Anterior cingulate cortex (tissue), 58 donors: ENCODE results near the gene TNS3.
A peak's percentile ranks its signal among the peaks of the same experiment; 100 is the strongest.
"Not testable (repeated sequence)": the region's sequence is repeated elsewhere in the genome, so short reads cannot be mapped to it uniquely, and the experiment has no call there.

Experiments
- DNase-seq, 58 donors: peaks; one replicate each; lab custom pipeline; 2025; lab: John Stamatoyannopoulos, UW

Gene TNS3

DNA sequence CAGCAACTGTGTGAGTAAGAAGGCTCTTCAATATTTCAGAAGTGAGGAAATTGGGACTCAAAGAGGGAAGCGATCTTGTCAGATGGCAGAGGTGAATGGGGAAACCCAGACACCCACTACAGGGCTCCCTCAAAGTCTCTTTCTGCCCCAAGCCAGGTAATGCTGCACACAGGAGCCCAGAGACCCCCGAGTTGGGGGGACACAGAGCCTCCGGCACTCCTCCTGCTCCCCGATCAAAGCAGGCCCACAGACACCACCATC lies 139.4 kb downstream of the TNS3 start:
- DNase-seq, result no peak

DNA sequence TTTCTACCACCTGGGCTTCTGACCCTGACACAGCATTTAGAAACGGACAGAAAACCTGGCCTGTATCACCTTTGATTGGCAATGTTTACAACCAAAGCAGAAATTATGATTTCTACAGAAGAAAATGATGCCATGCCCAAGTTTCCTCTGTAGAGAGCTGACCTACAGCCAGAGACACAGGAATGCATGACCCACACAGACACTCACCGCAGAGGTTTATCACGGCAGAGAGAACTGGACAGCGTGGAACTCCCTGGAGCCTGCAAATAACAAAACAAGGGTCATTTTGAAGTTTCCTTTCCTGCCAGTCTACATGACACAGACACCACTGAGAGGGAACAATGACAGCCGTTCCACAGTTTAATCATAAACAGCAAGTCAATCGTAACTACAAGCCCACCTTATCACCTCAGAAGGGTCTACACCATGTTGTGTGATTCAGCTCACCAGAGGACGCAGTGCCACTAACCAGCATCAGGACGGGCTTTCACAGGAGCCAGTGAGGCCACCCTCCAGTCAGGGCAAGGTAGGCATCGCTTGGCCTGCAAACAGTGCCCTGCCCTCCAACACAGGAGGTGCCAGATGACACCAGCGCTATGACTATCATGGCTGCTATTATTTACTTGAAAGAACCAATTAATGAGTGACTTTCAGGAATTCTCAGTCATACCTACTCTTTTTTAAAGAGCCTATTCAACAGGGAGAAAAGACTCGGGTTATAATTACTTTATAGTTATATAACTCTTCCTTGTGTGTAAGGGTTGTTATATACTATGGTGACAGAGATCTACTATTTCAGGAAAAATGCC lies 139.9 kb downstream of the TNS3 start:
- no peak for DNase-seq

- DNase-seq, result not testable (repeated sequence)
Measured at GRCh38 chr7:47441048-47441447, 140.9 kb downstream of the TNS3 start.

DNA sequence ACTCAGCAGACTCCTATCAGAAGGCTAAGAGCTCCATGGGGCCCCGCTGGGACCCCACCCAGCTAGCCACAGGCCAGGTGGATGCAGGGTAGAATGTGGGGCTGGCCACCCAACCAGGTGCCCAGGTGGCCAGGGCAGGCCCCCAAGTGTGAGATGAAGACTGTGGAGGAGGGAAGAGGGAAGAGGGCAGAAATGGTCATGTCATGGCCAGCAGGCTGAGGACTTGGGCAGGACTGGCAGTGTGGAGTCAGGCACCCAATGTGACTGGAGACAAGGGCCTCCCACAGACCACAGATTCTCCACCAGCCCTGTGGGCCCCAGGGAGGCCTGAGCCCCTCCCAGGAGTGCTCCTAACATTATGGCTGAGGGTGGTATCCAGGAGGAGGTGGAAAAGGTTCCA lies 141.6 kb downstream of the TNS3 start:
- no peak for DNase-seq

- no peak for DNase-seq
Measured at GRCh38 chr7:47439181-47439667, 142.7 kb downstream of the TNS3 start.

DNA sequence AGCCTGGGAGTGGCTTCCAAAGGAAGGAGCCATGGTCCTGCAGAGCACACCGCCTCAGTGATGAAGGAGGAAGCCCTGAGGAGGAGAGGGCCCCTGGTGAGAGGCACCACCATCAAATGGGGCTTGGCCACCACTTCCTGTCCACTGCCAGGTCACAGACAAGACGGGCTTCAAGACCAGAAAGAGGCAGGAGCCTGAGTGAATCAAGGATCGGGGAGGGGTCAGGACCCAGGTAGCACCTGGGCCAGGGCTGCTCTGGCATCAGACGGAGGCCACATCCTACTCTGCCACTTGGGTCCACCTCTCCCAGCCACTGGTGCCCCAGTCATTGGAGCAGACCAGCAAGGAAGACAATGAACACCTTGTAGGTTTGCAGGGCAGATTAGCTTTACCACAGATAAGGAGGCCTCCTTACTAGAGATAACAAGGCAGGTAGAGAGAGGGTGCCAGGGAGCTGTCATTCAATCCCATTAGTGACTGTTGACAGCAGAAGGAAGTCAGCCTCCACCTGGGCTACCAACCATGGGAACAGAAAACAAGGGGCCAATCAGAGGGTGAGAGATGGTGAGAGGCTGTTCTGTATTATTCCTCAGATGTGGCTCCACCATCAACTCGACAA lies 143.4 kb downstream of the TNS3 start:
- no peak for DNase-seq

DNA sequence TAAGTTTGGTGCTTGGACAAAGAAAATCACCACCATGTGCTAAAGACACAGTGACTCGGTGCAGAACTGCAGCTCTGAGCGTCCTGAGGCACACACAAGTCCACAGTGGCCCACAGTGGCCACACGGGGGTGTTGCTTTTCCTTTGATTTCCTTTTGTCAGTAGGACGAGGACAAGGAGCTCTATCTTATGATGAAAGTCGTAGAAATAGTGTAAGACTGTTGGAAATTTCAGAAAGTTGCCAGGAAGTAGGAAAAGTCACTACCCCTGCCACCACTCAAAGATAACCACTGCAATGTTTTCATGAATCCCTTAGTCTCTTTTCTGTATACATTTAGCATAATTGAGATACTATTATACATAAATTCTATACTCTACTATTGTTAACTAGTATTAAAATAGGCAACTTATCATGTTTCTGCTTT lies 146.0 kb downstream of the TNS3 start:
- peak in 45 of 58 donors; percentile 3 to 80 (median 33) for DNase-seq

GRCh38 chr7:47433564-47433895 lies 148.4 kb downstream of the TNS3 start:
- no peak for DNase-seq

DNA sequence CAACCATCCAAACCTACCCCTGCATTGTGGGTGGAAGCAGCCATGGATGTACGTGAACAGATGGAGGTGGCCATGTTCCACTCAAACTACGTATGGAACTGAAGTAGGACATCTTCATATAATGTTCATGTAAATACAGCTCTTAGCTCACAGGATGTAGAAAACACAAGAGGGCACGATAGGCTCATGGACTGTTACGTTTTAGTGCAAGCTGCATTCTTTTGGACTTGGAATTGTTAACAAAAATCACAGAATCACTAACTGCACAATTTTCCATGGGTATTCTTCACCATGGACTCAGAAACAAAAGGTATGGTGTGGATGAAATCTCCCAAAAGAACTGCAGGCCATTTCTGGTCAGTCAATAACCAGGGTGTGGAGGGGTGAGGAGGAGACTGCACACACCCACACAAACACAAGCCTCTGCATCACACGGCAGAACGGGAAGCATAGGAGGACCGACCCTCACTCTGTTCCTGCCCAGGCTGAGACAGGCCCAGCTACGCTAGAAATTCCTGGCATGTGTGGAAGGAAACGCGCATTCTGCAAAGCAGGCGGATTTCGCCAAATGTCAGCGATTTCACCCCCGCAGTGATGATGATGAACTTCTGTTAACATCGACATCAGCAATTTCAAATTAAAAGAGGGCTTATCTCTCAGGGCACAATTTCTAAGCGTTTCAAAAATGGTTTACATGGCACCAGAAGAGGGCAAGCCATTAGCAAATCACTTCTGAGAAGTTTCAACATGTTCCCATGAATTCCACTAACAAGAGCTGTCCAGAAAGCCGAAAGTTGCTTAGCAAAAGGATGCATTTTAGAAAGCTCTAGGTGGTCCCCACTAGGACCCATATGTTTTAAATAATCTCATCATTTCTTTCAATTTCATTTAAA lies 149.0 kb downstream of the TNS3 start:
- DNase-seq, result no peak

- no peak for DNase-seq
Measured at GRCh38 chr7:47430422-47430821, 151.5 kb downstream of the TNS3 start.

DNA sequence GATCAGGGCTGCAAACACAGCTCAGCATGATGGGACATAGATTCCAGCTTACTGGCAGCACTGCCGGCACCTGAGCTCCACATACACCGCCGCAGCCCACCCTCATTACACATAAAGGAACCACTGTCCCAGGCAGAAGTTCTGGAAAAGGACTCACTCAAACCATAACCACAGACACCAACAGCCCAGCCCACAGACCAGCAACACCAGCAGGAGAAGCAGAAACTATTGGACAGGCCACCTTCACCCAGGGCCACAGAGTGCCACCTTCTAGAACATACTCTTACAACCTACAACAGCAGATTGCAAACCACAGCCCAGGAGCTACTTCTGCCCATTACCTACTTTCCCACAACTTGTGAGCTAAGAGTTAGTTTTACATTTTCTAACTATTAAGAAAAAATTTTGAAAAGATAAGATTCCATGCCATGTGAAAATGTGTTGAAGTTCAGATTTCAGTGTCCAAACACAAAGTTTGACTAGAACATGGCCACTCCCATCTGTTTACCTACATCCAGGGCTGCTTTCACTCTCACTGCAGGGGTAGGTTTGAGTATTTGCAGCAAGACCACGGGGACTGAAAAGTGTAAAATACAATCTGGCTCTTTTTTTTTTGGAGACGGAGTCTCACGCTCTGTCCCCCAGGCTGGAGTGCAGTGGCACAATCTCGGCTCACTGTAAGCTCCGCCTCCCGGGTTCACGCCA lies 153.0 kb downstream of the TNS3 start:
- DNase-seq, result no peak

- DNase-seq, result peak in 14 of 58 donors; percentile 10 to 34 (median 24)
Measured at GRCh38 chr7:47428052-47428767, 153.7 kb downstream of the TNS3 start.

- DNase-seq, result peak in 2 of 58 donors; percentile 19 to 71
Measured at GRCh38 chr7:47427051-47427643, 154.8 kb downstream of the TNS3 start.

- no peak for DNase-seq
Measured at GRCh38 chr7:47424523-47424922, 157.4 kb downstream of the TNS3 start.

DNA sequence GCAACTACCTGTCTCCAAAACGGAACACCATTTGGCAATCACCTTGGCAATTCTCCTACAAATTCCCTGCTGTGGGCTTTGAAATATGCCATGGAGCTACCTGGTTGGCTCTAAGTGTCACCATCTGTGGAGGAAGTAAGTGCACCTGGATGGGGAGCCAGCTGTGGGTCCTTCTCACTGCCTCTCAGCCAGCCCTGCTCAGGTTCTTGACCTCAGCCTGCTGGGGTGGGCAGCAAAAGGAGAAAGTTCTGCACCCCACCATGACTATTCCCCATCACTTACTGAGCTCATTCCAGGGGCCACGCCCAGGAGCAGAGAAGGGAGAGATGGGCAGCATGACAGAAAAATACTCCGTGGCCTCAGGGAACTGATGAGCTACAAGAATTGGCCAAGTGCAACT lies 158.7 kb downstream of the TNS3 start:
- DNase-seq, result no peak

GRCh38 chr7:47422611-47423010 lies 159.3 kb downstream of the TNS3 start:
- DNase-seq, result no peak

- no peak for DNase-seq
Measured at GRCh38 chr7:47421456-47421855, 160.5 kb downstream of the TNS3 start.

DNA sequence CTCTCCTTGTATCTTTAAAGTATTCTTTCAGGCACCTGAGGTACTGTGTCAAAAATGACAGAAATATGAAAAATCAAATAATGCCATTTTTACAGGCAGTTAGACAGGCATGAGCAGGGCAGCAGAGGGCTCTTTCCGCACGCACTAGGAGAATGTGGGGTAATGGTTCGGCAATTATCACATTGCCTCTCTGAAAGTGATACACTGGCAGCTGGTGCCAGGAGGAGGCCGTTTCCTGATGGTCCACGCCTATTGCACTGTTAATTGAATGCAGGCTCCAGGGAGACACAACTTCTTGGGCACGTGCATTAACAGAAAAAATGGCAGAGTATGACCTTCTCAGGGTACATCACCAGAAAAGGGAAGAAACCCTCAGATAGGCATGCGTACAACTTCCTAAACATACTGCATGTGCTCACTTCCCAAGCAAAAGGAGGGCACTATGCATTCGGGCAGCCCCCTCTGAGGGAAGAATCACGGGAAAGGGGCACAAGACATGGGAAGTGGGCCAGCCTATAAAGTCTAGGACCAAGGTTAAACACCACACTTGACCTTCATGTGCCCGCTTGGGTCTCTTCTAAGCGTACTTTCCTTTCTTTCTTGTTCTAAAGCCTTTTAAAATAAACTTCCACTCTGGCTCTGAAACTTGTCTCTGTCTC lies 161.7 kb downstream of the TNS3 start:
- DNase-seq, result no peak

DNA sequence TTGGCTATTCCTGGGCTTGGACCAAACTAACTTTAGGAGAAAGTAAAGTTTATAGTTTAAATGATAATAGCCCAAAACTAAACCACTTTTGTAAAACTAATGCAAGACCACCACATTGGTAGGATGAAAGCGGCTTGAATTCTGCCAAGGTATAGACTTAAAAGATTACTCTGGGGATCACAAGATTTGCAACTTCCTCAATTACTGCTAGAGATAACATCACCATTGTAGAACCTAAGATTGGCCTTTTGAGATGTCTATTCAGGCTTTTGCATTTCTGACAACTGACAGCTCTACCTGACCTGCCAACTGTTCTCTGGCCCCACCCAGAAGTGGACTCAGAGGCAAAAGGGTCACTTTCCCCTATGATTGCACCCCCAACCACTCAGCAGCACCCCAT lies 162.4 kb downstream of the TNS3 start:
- no peak for DNase-seq
